Right hindlimb (tissue), 1 donor: ENCODE measurements around the gene UPP2.

Experiments
- DNase-seq: peaks from one replicate; pipeline ENCODE4 v3.0.0-alpha.2; 2018

Gene UPP2

GRCh38 chr2:158113741-158114295 is 12.1 kb downstream of the UPP2 start:
- no peak for DNase-seq

- no peak for DNase-seq
Observed at GRCh38 chr2:158114516-158114915, 12.8 kb downstream of the UPP2 start.

GRCh38 chr2:158115202-158115767 is 13.6 kb downstream of the UPP2 start:
- no peak for DNase-seq

- DNase-seq, result no peak
Observed at GRCh38 chr2:158116936-158117335, 15.3 kb downstream of the UPP2 start.

DNA sequence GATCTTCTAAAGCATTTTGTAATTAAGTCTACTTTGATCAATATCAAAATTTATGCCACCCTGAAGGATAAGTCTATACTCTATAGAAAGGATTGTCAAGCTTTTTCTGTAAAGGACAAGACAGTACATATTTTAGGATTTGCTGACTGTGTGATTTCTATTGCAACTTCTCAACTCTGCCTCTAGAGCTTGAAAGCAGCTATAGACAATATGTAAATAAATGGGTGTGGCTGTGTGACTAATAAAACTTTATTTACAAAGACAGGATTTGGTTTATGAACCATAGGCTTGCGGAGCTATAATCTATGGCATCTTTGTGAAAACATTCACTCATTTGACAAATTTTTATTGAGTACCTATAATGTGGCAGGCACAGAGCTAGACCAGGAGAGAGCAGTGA is 18.4 kb downstream of the UPP2 start:
- no peak for DNase-seq

- no peak for DNase-seq
Observed at GRCh38 chr2:158120664-158121641, 19.3 kb downstream of the UPP2 start.

DNA sequence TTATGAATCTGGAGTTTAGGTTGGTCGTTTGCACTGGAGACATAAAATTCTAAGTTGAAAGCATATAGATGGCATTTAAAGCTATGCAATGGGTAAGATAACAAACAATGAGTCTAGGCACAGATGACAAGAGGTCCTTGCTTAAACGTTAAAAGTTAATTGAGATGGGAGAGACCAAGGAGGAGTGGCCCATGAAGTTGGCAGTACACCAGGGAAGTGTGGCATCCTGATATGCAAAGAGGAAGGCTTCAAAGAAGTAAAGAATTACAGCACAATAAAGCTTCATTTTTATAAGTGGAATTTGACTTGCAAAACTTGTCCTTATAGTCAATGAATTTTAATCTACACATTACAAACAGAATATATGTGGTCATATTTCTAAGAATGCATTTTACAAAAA is 23.2 kb downstream of the UPP2 start:
- DNase-seq, result no peak

DNA sequence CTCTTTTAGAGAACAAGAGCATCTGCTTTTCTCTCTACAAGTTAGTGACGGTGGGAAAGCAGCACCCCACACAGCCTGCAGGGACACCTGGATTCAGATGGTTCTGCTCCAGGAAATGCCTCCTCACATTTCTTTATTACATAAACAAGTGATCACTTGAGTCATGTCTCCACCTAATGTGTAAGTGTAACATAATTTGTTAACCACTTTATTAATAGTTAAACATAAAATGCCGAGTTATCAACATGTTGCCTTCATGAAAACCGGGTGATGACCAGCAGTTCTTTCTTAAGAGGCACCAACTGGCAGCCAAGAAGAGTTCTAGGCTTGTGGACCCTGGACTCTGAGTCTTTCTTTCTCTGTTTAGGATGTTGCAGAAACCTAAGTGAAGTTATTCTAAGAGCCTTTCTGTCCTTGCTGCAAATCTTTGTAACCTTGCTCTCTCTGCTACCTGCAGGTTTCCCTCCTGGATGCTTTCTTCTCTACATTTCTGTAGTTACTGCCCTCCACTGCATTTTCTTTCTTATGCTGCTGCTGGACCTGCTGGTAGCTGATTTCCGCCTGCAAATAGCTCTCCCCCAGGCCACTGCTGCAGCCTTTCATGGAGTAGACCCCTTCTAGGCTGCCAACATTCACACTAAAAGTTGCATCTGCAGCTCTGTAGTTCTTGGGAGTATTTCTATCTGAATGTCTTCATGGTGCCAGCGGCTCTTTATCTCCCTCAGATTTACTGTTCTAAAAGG is 24.3 kb downstream of the UPP2 start:
- DNase-seq, result no peak

- no peak for DNase-seq
Observed at GRCh38 chr2:158127380-158127804, 25.7 kb downstream of the UPP2 start.

GRCh38 chr2:158128168-158128973 is 26.7 kb downstream of the UPP2 start:
- DNase-seq, result no peak

DNA sequence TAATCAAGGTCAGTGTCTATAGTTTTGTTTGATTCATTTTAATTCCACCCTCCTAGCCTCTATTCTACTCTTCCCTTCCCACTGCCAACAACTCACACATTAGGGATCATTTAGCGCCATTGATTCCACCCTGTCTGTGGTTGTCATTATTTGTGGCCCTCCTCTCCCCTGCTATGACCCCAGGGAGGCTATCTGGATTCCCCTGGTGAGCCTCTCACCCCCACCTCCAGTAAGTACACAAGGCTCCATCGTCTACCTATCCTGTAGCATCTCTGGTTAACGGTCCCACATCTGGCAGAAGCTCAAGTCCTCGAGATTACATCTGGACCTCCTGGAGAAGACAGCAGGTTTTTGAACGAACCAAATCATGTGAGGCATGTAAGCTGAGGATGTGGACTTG is 27.4 kb downstream of the UPP2 start:
- no peak for DNase-seq

DNA sequence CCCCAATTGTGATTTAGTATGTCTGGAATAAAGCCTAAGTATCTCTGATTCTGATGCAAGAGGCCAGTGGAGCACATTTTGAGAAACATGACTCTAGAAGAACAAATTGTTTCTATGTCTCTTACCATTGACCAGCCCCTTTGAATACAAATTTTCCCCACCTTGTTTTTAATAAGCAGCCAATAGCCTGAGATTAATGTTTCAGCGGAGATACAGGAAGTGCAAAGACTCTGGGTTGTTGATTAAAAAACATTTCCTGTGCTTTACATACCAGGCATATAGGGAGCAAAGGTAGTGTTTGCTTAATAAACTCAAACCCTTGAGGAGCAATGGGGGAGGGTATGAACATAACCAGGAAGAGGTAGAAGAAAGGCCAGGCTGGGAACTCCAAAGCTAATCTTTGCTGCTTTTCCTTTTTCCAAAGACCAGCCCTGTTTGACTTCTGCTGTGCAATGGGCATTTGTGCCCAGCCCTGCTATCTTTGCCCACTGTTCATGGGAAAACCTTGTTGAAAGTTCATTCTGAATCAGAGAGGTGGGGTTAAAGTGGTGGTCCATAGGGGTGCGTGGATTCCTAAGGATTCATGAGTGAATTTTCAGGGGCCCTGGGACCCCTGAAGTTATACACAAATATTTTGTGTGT is 29.3 kb downstream of the UPP2 start:
- no peak for DNase-seq

GRCh38 chr2:158131483-158131912 is 29.8 kb downstream of the UPP2 start:
- no peak for DNase-seq

GRCh38 chr2:158131919-158132566 is 30.4 kb downstream of the UPP2 start:
- no peak for DNase-seq

GRCh38 chr2:158134055-158134454 is 32.4 kb downstream of the UPP2 start:
- DNase-seq, result no peak

- no peak for DNase-seq
Observed at GRCh38 chr2:158134655-158135054, 33.0 kb downstream of the UPP2 start.

- no peak for DNase-seq
Observed at GRCh38 chr2:158135096-158135495, 33.4 kb downstream of the UPP2 start.

GRCh38 chr2:158138255-158138654 is 36.6 kb downstream of the UPP2 start:
- DNase-seq, result no peak

- DNase-seq, result no peak
Observed at GRCh38 chr2:158140201-158140600, 38.5 kb downstream of the UPP2 start.

- DNase-seq, result no peak
Observed at GRCh38 chr2:158142165-158142564, 40.5 kb downstream of the UPP2 start.
